ENCODE results near the gene KDM4B. TPM values are rescaled to one million over a fixed set of nuclear protein-coding genes. Genes with fewer than 3 reads are reported as not detected.
"Not testable (repeated sequence)": the region's sequence is repeated elsewhere in the genome, so short reads cannot be mapped to it uniquely, and the experiment has no call there.

Gene KDM4B
- total and polyA plus RNA-seq, 3 experiments from 2014 or later = 14.6 to 16.0 (median 14.6) TPM

GRCh38 chr19:5154129-5154798 is 185.4 kb downstream of the KDM4B start:
- Mint-ChIP-seq H3K4me3 (no peak overlapping the region), H3K27ac (no peak overlapping the region), H3K27me3 (no peaks in the 10 kb centered on the region), H3K36me3 (peaks cover 0 to 6% (median 3%) of the 10 kb centered on the region in 3 donors), H3K4me1 (no peaks in the 10 kb centered on the region), H3K9me3 (peaks cover 0 to 14% (median 8%) of the 10 kb centered on the region in 5 donors)
- DNase-seq = peak in 1 of 5 donors; percentile 32
- H3K36me3 ChIP-seq (ENCODE audit: insufficient read depth, low read length) = no peaks in the 10 kb centered on the region
- no peak overlapping the region for H3K4me3 ChIP-seq (ENCODE audit: low read length)
- H3K27ac ChIP-seq (ENCODE audit: low read depth, low read length) = no peak overlapping the region
- ChIA-PET CTCF (interaction anchor here (0.7 to 1.0 kb wide), 3 partner anchors 18 to 105 kb away, joined by 3 read pairs; no protein-coding TSS in a partner anchor), POLR2A (no interaction called here)
- no peaks in the 10 kb centered on the region for H3K27me3 ChIP-seq (ENCODE audit: insufficient read depth, low read length, poor library complexity, severe bottlenecking)
- no peaks in the 10 kb centered on the region for H3K9me3 ChIP-seq (ENCODE audit: low read length)
- no peaks in the 10 kb centered on the region for H3K4me1 ChIP-seq (ENCODE audit: insufficient read depth, low read length)

- POLR2A ChIA-PET = no interaction called here
- H3K27ac Mint-ChIP-seq = no peak overlapping the region
- peaks cover 0 to 14% (median 8%) of the 10 kb centered on the region in 5 donors for H3K9me3 Mint-ChIP-seq
- H3K27ac ChIP-seq (ENCODE audit: low read depth, low read length) = no peak overlapping the region
- no peaks in the 10 kb centered on the region for H3K36me3 ChIP-seq (ENCODE audit: insufficient read depth, low read length)
- H3K4me1 ChIP-seq (ENCODE audit: insufficient read depth, low read length) = no peaks in the 10 kb centered on the region
- no peaks in the 10 kb centered on the region for H3K4me1 Mint-ChIP-seq
- H3K9me3 ChIP-seq (ENCODE audit: low read length) = no peaks in the 10 kb centered on the region
- no peaks in the 10 kb centered on the region for H3K27me3 ChIP-seq (ENCODE audit: insufficient read depth, low read length, poor library complexity, severe bottlenecking)
- CTCF ChIA-PET = interaction anchor here (0.9 to 1.0 kb wide), 2 partner anchors 17 to 106 kb away, joined by 3 read pairs; no protein-coding TSS in a partner anchor
- no peak overlapping the region for H3K4me3 Mint-ChIP-seq
- DNase-seq = no peak
- H3K27me3 Mint-ChIP-seq = no peaks in the 10 kb centered on the region
- peaks cover 0 to 6% (median 1%) of the 10 kb centered on the region in 3 donors for H3K36me3 Mint-ChIP-seq
- H3K4me3 ChIP-seq (ENCODE audit: low read length) = no peak overlapping the region
Measured at GRCh38 chr19:5154799-5155426, 186.0 kb downstream of the KDM4B start.

- POLR2A ChIA-PET = no interaction called here
- Mint-ChIP-seq H3K27me3 (no peaks in the 10 kb centered on the region), H3K4me3 (no peak overlapping the region), H3K27ac (no peak overlapping the region), H3K9me3 (peaks cover 0 to 14% (median 8%) of the 10 kb centered on the region in 5 donors), H3K4me1 (no peaks in the 10 kb centered on the region), H3K36me3 (peaks cover 0 to 6% (median 1%) of the 10 kb centered on the region in 3 donors)
- H3K4me3 ChIP-seq (ENCODE audit: low read length) = no peak overlapping the region
- H3K4me1 ChIP-seq (ENCODE audit: insufficient read depth, low read length) = no peaks in the 10 kb centered on the region
- H3K27ac ChIP-seq (ENCODE audit: low read depth, low read length) = no peak overlapping the region
- DNase-seq = no peak
- H3K27me3 ChIP-seq (ENCODE audit: insufficient read depth, low read length, poor library complexity, severe bottlenecking) = no peaks in the 10 kb centered on the region
- no peaks in the 10 kb centered on the region for H3K9me3 ChIP-seq (ENCODE audit: low read length)
- CTCF ChIA-PET = no interaction called here
- no peaks in the 10 kb centered on the region for H3K36me3 ChIP-seq (ENCODE audit: insufficient read depth, low read length)
Measured at GRCh38 chr19:5155586-5156210, 186.8 kb downstream of the KDM4B start.

GRCh38 chr19:5156231-5156986 is 187.5 kb downstream of the KDM4B start:
- H3K9me3 ChIP-seq (ENCODE audit: low read length) = no peaks in the 10 kb centered on the region
- Mint-ChIP-seq H3K4me3 (no peak overlapping the region), H3K4me1 (no peaks in the 10 kb centered on the region), H3K27me3 (no peaks in the 10 kb centered on the region), H3K27ac (peak overlapping the region in 1 of 8 donors; percentile 11), H3K36me3 (peaks cover 0 to 6% (median 1%) of the 10 kb centered on the region in 3 donors), H3K9me3 (peaks cover 0 to 14% (median 8%) of the 10 kb centered on the region in 5 donors)
- H3K27ac ChIP-seq (ENCODE audit: low read depth, low read length) = no peak overlapping the region
- no peak overlapping the region for H3K4me3 ChIP-seq (ENCODE audit: low read length)
- DNase-seq = no peak
- no peaks in the 10 kb centered on the region for H3K27me3 ChIP-seq (ENCODE audit: insufficient read depth, low read length, poor library complexity, severe bottlenecking)
- H3K36me3 ChIP-seq (ENCODE audit: insufficient read depth, low read length) = no peaks in the 10 kb centered on the region
- ChIA-PET POLR2A (no interaction called here), CTCF (no interaction called here)
- H3K4me1 ChIP-seq (ENCODE audit: insufficient read depth, low read length) = no peaks in the 10 kb centered on the region

GRCh38 chr19:5157186-5157585 is 188.3 kb downstream of the KDM4B start:
- Histone ChIP-seq H3K36me3 (ENCODE audit: insufficient read depth, low read length) (no peaks in the 10 kb centered on the region), H3K27me3 (ENCODE audit: insufficient read depth, low read length, poor library complexity, severe bottlenecking) (no peaks in the 10 kb centered on the region), H3K4me1 (ENCODE audit: insufficient read depth, low read length) (no peaks in the 10 kb centered on the region), H3K4me3 (ENCODE audit: low read length) (no peak overlapping the region), H3K9me3 (ENCODE audit: low read length) (no peaks in the 10 kb centered on the region), H3K27ac (ENCODE audit: low read depth, low read length) (no peak overlapping the region)
- H3K27ac Mint-ChIP-seq = no peak overlapping the region
- no peaks in the 10 kb centered on the region for H3K4me1 Mint-ChIP-seq
- no peak for DNase-seq
- peaks cover 0 to 14% (median 8%) of the 10 kb centered on the region in 5 donors for H3K9me3 Mint-ChIP-seq
- H3K36me3 Mint-ChIP-seq = peaks cover 0 to 6% (median 0%) of the 10 kb centered on the region in 3 donors
- POLR2A ChIA-PET = no interaction called here
- peaks cover 0 to 5% of the 10 kb centered on the region in 2 donors for H3K27me3 Mint-ChIP-seq
- CTCF ChIA-PET = no interaction called here
- no peak overlapping the region for H3K4me3 Mint-ChIP-seq

GRCh38 chr19:5158549-5159134 is 189.7 kb downstream of the KDM4B start:
- H3K4me3 Mint-ChIP-seq; DNase-seq; H3K27ac ChIP-seq (ENCODE audit: low read depth, low read length); H3K9me3 ChIP-seq (ENCODE audit: low read length); H3K36me3 ChIP-seq (ENCODE audit: insufficient read depth, low read length); H3K4me1 ChIP-seq (ENCODE audit: insufficient read depth, low read length); H3K27me3 Mint-ChIP-seq; H3K4me3 ChIP-seq (ENCODE audit: low read length); H3K4me1 Mint-ChIP-seq; H3K27me3 ChIP-seq (ENCODE audit: insufficient read depth, low read length, poor library complexity, severe bottlenecking); POLR2A ChIA-PET; H3K36me3 Mint-ChIP-seq: not testable (repeated sequence)
- peak overlapping the region in 2 of 8 donors; percentile 19 to 58 for H3K27ac Mint-ChIP-seq
- CTCF ChIA-PET = interaction anchor here (0.9 kb wide), 1 partner anchor 12 kb away, joined by 3 read pairs; no protein-coding TSS in a partner anchor
- peaks cover 0 to 14% (median 8%) of the 10 kb centered on the region in 5 donors for H3K9me3 Mint-ChIP-seq

- H3K4me3 Mint-ChIP-seq; H3K27ac ChIP-seq (ENCODE audit: low read depth, low read length); H3K27ac Mint-ChIP-seq; H3K27me3 ChIP-seq (ENCODE audit: insufficient read depth, low read length, poor library complexity, severe bottlenecking); H3K9me3 ChIP-seq (ENCODE audit: low read length); DNase-seq; H3K4me3 ChIP-seq (ENCODE audit: low read length); POLR2A ChIA-PET; H3K27me3 Mint-ChIP-seq; CTCF ChIA-PET; H3K4me1 ChIP-seq (ENCODE audit: insufficient read depth, low read length); H3K36me3 ChIP-seq (ENCODE audit: insufficient read depth, low read length); H3K4me1 Mint-ChIP-seq; H3K36me3 Mint-ChIP-seq: not testable (repeated sequence)
- peaks cover 0 to 14% (median 8%) of the 10 kb centered on the region in 5 donors for H3K9me3 Mint-ChIP-seq
Measured at GRCh38 chr19:5160158-5160795, 191.4 kb downstream of the KDM4B start.
